ENCODE measurements around the gene ALKAL2. TPM values are rescaled to one million over a fixed set of nuclear protein-coding genes. Genes with fewer than 3 reads are reported as not detected.

ALKAL2 gene
- total and polyA plus RNA-seq, 2 donors (not counting 3 experiments of a cell fraction or from before 2014, with no cell fraction given), result not detected

- H3K9me1 ChIP-seq (replicated peaks; ENCODE audit: control insufficient read depth, extremely low read depth, insufficient read depth, low read length), result no peaks in the 10 kb centered on the region
- H4K20me1 ChIP-seq (replicated peaks; ENCODE audit: control insufficient read depth, extremely low read depth, insufficient read depth, low read length), result no peaks in the 10 kb centered on the region
- H3K27ac ChIP-seq (ENCODE audit: insufficient read depth, low read depth, low read length), result no peak overlapping the region
- BruUV-seq (replicated peaks), result no TSS peak
- dilution Hi-C loops (cut with MboI; ENCODE audit: extremely low pct_ligation_motif_present, low sequenced_read_pairs) (no loop called here), intact Hi-C loops (cut with micrococcal nuclease) (no loop called here)
- no peaks in the 10 kb centered on the region for H3K4me1 ChIP-seq (ENCODE audit: control insufficient read depth, extremely low read depth, insufficient read depth, low read length)
- no peaks in the 10 kb centered on the region for H3K36me3 ChIP-seq (ENCODE audit: control insufficient read depth in 2 of 2, extremely low read depth in 1 of 2, insufficient read depth in 2 of 2, low read length in 2 of 2)
- no peak overlapping the region for H2AFZ ChIP-seq (ENCODE audit: low read depth, low read length)
- ChIA-PET POLR2A (interaction anchor here (0.6 kb wide), 1 partner anchor 35 kb away, joined by 3 read pairs; no protein-coding TSS in a partner anchor), CTCF (interaction anchor here (1.0 to 3.0 kb wide), 2 partner anchors 9 to 17 kb away, joined by 3 to 20 read pairs; no protein-coding TSS in a partner anchor)
- no peak overlapping the region for H3K4me2 ChIP-seq (ENCODE audit: insufficient read depth, low read length)
- no peak overlapping the region for H3K4me3 ChIP-seq (replicated peaks in 1 of 3; ENCODE audit: insufficient read depth in 1 of 3, low read depth in 1 of 3, low read length in 3 of 3)
- FAIRE-seq, result no peak
- no peak for DNase-seq (ENCODE audit: low read depth, low spot score)
- no peak overlapping the region for H3K9ac ChIP-seq (replicated peaks; ENCODE audit: extremely low read depth, insufficient read depth, low read length)
- no peak for TF ChIP-seq GATA2 (IDR thresholded peaks at IDR 0.05; ENCODE audit: insufficient read depth, insufficient read length, low read depth, low read length)
- TF ChIP-seq EZH2 (IDR thresholded peaks at IDR 0.05; ENCODE audit: borderline replicate concordance, low read depth, low read length, severe bottlenecking), result no peak
- no peak for TF ChIP-seq FOS (IDR thresholded peaks at IDR 0.05; ENCODE audit: borderline replicate concordance, insufficient read depth, low read length)
- no peak for TF ChIP-seq CTCF (IDR thresholded peaks at IDR 0.05; ENCODE audit: extremely low read depth in 1 of 2, insufficient read depth in 1 of 2, low read depth in 1 of 2, low read length in 2 of 2)
- TF ChIP-seq, protein P1, sequence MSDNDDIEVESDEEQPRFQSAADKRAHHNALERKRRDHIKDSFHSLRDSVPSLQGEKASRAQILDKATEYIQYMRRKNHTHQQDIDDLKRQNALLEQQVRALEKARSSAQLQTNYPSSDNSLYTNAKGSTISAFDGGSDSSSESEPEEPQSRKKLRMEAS (IDR thresholded peaks at IDR 0.05; ENCODE audit: insufficient read depth, insufficient read length), result no peak
- H3K27me3 ChIP-seq (ENCODE audit: control insufficient read depth in 2 of 2, insufficient read depth in 2 of 2, low read length in 2 of 2), result no peaks in the 10 kb centered on the region
- H3K79me2 ChIP-seq (ENCODE audit: control insufficient read depth, insufficient read depth, low read length), result no peaks in the 10 kb centered on the region
- H3K9me3 ChIP-seq (replicated peaks; ENCODE audit: control insufficient read depth, insufficient read depth, low read length), result no peaks in the 10 kb centered on the region
Measured at GRCh38 chr2:236993-237539, 50.8 kb downstream of the ALKAL2 start.
